HG03575 (cell line): Measurements from ENCODE around the gene GAREM1.

Experiments used
- ATAC-seq: cut with Tn5 transposase; IDR thresholded peaks from one replicate; pipeline ENCODE4 v1.9.1; 2021; ENCODE audit not compliant: unreplicated experiment, insufficient number of reproducible peaks, low FRiP score; ENCODE audit errors: extremely low read depth

The GAREM1 gene

DNA sequence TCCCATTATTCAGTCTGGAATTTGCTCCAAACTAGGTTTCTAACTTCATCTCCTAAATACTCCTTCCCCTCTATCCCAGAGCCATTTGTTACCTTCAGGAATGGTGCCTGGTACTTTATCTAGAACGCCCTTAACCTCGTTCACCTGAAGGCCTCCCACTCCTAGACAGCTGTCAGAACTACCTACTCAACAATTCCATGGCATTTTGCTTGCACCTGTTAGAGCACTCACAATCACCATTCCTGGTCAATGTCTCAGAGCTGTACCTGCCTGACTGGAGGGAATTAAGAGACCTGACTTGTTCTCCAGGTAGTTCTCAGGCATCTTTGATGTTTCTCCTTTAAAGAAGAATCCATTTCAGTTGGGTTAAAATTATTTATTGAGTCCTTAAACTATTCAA is 88.9 kb downstream of the GAREM1 start:
- no peak for ATAC-seq

DNA sequence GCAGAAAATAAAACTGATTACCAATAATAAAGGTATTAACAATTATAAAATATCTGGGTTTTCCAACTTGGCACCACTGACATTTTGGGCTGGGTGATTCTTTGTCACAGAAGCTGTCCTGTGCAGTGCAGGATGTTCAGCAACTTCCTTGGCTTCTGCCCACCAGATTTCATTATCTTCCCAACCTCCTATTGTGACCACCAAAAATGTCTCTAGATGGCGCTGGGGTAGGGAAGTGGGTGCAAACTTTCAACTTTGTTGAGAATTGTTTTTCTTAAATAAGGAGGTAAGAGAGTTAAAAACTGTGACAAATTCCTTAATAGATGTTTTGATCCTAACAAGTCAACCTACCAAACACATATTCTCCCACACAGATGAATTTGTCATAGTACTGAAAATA is 90.1 kb downstream of the GAREM1 start:
- no peak for ATAC-seq

DNA sequence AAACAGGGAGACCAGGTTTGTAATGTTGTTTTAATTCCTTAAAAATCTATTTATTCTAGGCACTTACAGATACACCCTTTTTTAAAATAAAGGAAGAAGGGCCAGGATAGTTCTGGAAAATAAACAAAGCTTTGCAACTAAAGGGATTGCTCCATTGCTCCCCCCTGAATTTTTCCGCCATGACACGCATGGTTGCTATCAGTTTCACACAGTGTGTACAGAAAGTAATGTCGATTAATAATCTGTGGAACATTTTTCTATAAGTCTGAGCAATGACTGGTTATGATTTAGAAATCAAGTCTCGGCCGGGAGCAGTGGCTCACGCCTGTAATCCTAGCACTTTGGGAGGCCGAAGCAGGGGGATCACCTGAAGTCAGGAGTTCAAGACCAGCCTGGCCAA is 90.8 kb downstream of the GAREM1 start:
- no peak for ATAC-seq

DNA sequence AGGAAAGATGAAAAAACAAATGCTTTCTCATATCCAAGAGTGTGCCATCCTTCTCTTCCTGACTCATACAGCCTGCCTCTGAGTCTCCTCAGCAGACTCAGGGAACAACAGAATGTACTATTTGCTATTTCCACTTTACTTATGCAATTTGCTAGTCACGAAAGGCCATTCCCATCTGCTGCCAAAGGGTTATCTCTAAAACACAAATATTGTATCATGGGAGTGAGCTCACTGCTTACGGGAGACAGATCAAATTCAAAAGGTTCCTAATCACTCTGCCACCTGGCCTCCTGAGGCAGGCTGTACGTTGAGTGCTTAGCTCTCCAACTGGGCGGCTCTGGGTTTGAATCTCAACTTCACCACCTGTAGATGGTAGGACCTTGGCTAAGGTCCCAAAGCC is 92.0 kb downstream of the GAREM1 start:
- ATAC-seq = no peak

DNA sequence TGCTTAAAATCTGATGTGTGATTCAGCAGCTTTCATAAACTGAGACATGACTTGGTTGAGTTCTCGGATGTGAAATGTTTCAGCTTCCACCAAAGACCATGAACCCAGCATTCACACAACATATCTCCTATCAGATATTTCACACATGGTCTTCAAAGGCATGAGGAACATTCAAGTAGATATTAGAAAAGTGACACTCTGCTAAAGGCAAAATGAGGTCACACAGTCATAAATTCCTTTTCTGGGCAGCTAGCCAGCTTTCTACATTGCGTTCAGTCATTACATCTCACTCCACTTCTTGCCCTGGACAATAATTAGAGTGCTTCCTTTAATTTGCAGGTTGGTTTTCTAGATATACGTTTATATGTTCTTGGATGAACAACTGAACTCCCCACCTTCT is 96.7 kb downstream of the GAREM1 start:
- ATAC-seq = no peak

DNA sequence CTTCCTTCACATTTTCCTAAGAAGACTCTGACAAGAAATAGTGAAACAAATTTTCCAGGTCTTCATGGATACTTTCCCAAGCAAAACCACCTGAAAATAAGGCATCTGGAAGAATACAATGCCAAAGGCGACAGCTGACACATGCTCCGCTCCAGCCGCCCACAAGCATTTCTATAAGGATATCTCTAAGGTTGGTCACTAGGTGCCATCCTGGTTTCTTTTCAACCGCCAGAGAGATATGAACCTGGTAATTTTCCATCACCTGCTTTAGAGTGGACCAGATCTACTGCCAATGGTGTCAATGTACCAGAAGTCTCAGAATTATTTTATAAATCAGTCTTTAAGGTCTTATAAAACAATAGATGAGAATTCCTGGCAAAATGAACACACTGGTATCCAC is 97.2 kb downstream of the GAREM1 start:
- ATAC-seq = no peak

DNA sequence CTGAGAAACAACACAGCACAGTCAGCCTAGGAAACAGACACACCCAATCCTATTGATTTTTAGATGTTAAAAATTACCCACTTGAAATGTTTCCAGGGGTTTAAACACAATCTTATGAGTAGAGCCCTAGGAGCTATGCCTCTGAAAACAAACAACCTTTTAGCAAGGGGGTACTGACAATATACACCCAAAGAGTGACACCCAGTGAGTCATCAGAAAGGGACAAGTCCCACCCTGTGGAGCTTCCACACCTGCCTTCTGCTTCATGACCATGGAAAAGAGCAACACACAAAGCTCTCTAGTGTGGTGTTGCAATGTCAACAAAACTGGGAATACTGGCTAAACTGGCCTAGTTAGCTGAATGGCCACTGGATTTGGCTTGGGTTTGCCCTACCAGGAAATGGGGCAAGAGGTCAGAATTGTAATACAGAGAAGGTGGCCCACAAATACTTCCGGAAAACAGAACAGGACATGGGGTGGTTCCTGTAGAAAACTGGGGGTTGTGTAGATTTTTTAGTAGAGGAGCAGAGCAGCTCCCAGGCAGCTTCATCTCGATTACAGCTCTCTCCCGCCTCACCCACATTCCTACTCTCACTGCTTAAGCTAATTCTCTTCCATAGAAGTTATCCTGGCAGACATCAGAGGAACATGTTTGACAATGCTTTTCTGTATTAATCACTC is 98.2 kb downstream of the GAREM1 start:
- ATAC-seq = no peak

DNA sequence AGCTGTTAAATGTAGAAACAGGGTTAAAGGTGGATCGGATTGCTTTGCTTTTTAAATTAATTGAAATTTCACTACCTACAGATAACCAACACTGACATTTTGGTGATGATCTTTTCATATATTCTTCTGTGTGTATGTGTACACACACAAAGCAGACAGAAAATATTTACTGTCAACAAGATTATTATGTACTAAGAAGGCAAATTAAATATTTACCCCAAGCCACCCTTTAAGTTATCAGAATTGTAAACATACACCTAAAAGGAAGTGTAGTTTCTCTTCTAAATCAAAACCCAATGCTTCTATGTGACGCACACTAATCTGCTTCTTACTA is 98.7 kb downstream of the GAREM1 start:
- ATAC-seq = no peak

DNA sequence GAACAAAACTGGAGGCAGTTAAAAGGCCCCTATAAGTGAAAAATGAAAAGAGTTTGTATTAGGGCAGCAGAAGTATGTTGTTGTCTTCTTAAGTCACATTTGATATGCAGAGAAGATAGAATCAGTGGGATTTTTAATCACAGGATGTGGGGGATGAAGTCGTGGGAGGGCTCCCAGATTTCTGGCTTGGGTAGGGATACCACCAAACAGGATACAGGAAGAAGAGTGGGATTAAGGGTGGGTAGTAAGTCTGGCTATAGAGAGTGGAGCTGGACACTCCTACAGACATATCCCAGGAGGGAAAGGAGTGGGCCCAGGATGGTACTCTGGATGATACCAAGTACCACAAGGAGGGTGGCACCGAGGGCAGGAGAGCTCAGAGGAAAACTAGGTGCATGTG is 99.3 kb downstream of the GAREM1 start:
- ATAC-seq = no peak

DNA sequence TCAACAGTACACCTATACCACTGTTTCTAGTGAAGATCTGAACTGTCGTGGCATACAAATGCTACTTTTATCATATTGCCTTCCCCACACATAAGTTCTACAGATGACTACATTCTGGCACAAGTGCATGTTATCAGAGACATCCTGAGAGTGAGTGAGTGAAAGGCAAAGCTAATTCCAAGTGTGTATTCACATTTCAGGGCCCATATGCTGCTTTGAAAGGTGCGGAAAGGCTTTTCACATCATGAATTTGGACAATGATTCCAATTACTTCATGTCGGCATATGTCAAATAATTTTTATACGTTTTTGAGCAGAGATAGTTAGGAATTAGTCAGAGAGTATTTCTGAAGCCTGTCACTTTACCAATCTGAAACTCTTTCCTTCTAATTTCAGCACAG is 101.7 kb downstream of the GAREM1 start:
- no peak for ATAC-seq

DNA sequence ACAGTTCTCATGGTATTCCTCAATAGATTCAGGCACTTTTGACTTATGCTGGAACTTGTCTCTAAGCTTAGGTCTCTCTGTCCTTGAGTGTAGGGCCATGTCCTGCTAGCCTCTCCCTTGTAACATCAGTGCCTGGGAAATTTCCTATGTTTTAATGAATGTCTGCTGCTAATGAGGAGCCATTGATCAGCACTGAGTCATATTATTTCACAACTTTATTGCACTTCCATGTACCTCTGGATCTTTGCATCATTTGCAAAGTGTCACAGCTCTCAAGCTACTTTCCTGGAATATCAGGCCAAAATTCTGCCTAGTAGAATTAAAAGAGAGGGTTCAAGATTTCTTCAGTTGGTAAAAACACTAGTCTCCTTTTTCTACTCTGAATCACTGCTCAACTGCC is 102.5 kb downstream of the GAREM1 start:
- ATAC-seq = no peak

DNA sequence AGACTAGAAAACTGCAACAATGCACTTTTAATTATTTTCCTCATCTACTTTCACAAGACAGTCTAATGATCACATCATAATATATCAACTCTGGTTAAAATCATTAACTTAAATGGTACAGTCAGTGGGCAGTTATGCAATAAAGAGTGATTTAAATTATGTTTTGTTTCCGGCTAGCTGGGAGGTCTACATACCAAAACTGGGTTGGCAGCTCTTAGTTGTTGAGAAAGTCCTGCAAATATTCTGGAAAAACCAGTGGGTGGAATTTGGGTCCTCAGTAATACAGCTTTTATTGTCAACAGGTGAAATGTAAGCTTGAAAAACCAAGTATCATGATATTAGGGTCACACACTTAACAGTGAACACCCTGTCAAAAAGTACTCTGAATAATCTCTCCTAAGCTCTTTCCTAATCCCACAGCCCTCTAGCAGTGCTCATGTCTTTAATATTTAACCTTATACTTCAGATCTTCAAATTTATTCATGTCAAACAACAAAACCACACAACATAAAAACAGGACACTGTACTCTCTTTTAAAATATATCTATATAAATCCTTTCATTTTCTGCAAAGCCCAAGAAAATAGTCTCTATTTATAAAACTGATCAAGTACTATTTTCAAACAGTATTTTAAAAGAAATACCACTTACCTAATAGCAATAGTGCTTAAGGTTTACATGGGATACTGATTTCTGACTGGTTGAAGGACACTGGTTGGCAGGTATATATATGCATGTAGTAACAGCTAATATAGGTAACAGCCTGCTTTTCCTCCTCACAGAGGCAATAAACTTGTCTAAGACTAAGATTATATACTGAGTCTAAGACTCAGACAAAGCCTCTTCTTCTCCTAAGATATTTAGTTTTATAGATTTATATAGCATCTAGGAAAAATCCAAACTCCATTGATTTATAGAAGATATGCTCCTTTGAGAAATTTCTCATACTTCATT is 103.8 kb downstream of the GAREM1 start:
- ATAC-seq = no peak

DNA sequence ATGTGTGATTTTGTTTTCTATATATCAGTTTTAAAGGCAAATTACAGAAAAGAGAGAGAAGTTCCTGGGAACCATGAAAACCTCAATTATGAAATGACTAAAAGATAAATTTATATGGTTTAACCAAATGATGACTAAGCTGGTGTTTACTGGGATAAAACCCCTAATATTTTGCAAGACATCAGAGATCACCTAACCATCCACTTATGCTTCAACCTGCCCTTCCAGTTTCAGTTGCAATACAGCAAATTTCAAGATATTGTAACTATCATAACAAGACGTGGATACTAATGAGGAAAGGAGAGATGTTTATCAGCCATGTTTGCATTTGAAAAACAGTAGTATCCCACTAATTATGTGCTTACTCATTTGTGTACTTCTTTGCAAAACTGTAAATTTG is 108.2 kb downstream of the GAREM1 start:
- ATAC-seq = no peak

DNA sequence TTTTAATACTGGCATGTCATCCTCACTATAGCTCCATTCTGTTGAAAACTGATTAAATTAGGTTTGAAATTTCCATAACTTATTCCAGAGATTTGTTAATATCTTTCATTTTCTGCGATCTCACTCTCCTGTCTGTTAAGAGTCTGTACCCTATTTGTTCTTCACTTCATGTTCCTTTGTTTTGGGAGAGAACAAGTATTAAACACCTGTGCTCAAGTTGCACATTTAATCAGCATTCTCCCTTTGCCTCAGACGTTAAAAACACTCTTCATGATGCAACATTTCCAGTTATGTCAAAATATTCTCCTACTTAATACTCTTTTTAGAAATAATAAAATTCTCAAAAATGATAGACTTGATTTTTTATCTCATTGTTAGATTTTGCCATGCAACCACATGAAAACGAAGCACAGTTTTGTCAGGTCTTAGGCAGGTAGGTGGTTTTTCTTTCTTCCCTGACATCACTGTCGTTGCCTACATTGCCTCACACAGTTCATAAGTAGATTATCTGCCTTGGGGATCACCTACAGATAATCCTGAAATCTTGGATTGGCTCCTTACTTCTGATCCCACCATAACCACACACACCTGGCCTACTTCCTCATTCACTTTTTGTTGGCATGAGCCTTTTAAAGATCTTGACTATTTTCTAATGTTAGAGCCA is 109.9 kb downstream of the GAREM1 start:
- ATAC-seq = no peak

DNA sequence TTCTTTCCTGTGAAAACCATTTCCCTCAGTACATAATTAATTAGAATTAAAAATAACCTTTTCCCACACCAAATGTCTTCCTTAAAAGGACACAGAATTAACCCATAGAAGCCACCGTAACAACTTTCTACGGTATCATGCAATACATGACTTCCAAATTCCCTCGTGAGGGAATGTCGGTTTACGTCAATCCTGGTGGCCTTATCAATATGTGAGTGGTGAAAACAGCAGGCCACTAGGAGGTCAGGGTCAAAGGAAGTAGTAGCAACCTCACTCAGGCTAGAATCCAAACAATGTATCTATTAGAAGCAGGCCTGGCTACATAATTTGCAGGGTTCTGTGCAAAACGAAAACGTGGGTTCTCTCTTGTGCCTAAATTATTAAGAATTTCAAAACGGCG is 112.2 kb downstream of the GAREM1 start:
- ATAC-seq = no peak

DNA sequence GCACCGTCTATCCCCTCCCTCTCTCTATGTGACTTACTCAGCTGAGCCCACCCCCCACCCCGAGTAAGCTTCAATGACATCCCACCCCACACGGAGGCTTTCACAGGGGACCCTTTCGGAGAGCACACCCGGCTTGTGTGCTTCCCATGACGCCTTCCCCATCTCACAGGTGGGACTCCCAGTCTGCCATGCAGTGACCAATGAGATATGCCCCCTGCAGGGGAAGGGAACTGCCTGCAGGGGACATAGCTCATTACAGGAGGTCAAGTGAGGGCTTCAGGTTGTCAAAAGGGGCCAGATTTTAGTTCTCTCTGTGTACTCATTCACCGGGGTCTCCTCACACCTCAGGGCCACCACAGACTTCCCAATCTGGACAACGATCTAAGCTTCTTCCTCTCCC is 112.6 kb downstream of the GAREM1 start:
- ATAC-seq = no peak

DNA sequence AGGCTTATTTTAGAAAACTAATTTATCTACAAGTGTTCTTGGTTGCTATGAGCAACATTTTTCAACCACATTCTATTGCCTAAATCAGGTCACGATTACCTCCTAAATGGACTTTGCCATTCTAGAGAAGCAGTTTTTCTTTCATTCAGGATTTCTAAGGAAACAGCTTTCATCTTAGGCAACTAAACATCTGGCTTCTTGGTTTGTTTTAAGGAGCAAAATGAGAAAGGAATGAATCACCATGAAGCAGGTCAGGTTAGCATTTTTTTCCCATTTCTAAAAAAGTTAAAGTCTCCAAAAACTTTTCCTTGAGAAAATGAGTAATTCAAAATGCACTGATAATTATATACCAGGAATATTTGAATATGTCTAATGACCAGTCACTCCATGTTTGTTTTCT is 114.8 kb downstream of the GAREM1 start:
- no peak for ATAC-seq

DNA sequence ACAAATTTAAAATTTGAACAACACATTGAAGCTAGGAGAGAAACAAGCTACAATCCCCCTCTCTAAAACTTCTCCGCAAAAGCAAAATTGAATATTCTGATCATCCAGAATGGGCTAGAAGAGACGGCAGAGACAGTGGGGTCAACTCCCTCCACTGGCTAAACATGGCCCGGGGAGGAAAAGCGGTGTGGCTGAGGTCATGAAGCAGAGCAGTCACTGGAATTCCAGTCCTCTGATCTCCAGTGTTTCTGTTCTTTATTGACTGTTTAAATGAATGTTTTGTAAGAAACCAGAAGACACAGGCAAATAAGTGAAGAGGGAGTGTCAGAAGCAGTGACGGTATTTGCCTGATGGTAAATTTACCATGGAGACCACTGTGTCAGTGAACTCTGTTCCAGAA is 116.2 kb downstream of the GAREM1 start:
- ATAC-seq = no peak

DNA sequence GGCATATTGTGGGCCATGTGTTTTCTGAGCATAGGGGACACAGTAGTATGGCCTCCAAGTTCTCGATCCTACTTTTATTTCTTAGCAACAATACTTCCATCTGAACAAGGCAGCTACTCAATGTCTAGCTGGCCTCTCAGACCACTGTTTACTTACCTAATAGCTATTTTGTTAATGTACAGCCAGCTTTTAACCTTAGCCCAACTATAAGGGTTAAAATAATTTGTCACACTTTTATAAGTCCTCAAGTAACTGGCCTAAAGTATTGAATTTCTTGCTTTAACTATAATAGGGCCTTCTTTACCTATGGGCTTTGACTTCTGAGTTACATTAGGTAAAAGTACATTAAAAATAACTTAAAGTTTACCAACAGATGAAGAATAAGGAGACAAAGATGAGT is 117.4 kb downstream of the GAREM1 start:
- ATAC-seq = no peak

DNA sequence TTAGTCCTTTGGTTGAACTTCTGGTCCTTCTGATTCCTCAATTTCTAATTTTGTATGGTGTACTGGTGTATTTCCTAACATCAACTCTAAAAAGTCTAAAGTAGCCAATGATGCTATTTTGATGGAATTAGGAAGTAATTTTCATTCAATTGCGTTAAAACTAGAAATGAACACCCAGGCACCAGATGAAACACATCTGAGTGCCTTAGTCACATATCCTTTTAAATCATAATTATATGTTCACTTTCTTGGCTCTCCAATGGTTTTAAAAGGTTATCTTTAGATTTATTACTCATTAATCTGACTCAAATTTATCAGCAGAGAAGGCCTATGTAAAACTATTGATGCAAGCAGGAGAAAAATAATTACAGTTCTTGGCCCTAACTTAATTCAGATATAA is 119.7 kb downstream of the GAREM1 start:
- no peak for ATAC-seq
